Endothelial cell of umbilical vein (primary cell): ENCODE results near the gene MAML2. TPM values are rescaled to one million over a fixed set of nuclear protein-coding genes. Genes with fewer than 3 reads are reported as not detected.
"Not testable (repeated sequence)": the region's sequence is repeated elsewhere in the genome, so short reads cannot be mapped to it uniquely, and the experiment has no call there.

Experiments
- BruUV-seq: library from RNA; stranded (reverse); fragments of 400-500 nt; replicated peaks from 2 replicates; lab custom pipeline; 2021; lab: Mats Ljungman, UMichigan
- CTCF ChIA-PET: fragments of 300-600, 350-600 bp; sonication (Branson Sonifier 250); formaldehyde crosslinking; loops from one replicate; lab custom pipeline; 2021; ENCODE audit warnings: antibody characterized with exemption, inconsistent platforms; lab: Charles Lee
- POLR2A ChIA-PET: fragments of 300-600, 350-600 bp; sonication (Branson Sonifier 250); formaldehyde crosslinking; loops from one replicate; lab custom pipeline; 2021; ENCODE audit warnings: antibody characterized with exemption, inconsistent platforms; lab: Charles Lee
- DNase-seq: peaks from one replicate; pipeline ENCODE4 v3.0.0-alpha.2; 2011; ENCODE audit warnings: low read depth, low spot score
- FAIRE-seq: peaks from 2 replicates; lab custom pipeline; 2011; peaks lifted over from hg19 to GRCh38; lab: Jason Lieb, UNC
- H2AFZ ChIP-seq: 2 replicates; pipeline ENCODE4 v1.6.0; 2012; ENCODE audit warnings: low read depth, low read length, control low read depth, inconsistent platforms
- H3K27ac ChIP-seq: 2 replicates; pipeline ENCODE4 v1.5.1; 2011; ENCODE audit warnings: low read depth, mild to moderate bottlenecking, control low read depth, low read length, moderate library complexity; ENCODE audit not compliant: insufficient read depth
- H3K27me3 ChIP-seq, 2 experiments: 2 replicates each; pipeline versions ENCODE4 v1.6.0 to v1.6.1; 2011; ENCODE audit warnings: low read length in 2 of 2, mixed read lengths in 1 of 2; ENCODE audit not compliant: control insufficient read depth in 2 of 2, insufficient read depth in 2 of 2
- H3K36me3 ChIP-seq, 2 experiments: 2 replicates in 1 of 2; 3 replicates in 1 of 2; pipeline ENCODE4 v1.5.1; 2011; ENCODE audit warnings: low read length in 2 of 2, mild to moderate bottlenecking in 1 of 2, moderate library complexity in 1 of 2; ENCODE audit not compliant: control insufficient read depth in 2 of 2, insufficient read depth in 2 of 2; ENCODE audit errors: extremely low read depth in 1 of 2
- H3K4me1 ChIP-seq: 3 replicates; pipeline ENCODE4 v1.5.1; 2011; ENCODE audit warnings: mild to moderate bottlenecking, low read length; ENCODE audit not compliant: control insufficient read depth, insufficient read depth; ENCODE audit errors: extremely low read depth
- H3K4me2 ChIP-seq: 2 replicates; pipeline ENCODE4 v1.6.1; 2011; ENCODE audit warnings: low read length, control low read depth, mixed read lengths; ENCODE audit not compliant: insufficient read depth
- H3K4me3 ChIP-seq, 3 experiments: fragments of 200-600 bp in 1 of 3; sonication (generic), shearing (Covaris generic) in 1 of 3; replicated peaks in 1 of 3; 2 replicates each; pipeline ENCODE4 v1.5.1; 2011 to 2016; ENCODE audit warnings: control low read depth in 3 of 3, low read length in 3 of 3, mild to moderate bottlenecking in 2 of 3, inconsistent platforms in 1 of 3, low read depth in 1 of 3, moderate library complexity in 1 of 3; ENCODE audit not compliant: insufficient read depth in 1 of 3
- H3K79me2 ChIP-seq: 2 replicates; pipeline ENCODE4 v1.6.0; 2012; ENCODE audit warnings: low read length, inconsistent platforms; ENCODE audit not compliant: control insufficient read depth, insufficient read depth
- H3K9ac ChIP-seq: replicated peaks from 2 replicates; pipeline ENCODE3; 2011; ENCODE audit warnings: low read length, control low read depth; ENCODE audit not compliant: insufficient read depth; ENCODE audit errors: extremely low read depth
- H3K9me1 ChIP-seq: replicated peaks from 3 replicates; pipeline ENCODE4 v1.6.0; 2011; ENCODE audit warnings: mild to moderate bottlenecking, low read length; ENCODE audit not compliant: control insufficient read depth, insufficient read depth; ENCODE audit errors: extremely low read depth
- H3K9me3 ChIP-seq: replicated peaks from 2 replicates; pipeline ENCODE4 v1.5.1; 2012; ENCODE audit warnings: low read length, inconsistent platforms; ENCODE audit not compliant: control insufficient read depth, insufficient read depth
- H4K20me1 ChIP-seq: replicated peaks from 2 replicates; pipeline ENCODE3; 2011; ENCODE audit warnings: mild to moderate bottlenecking, low read length; ENCODE audit not compliant: control insufficient read depth, insufficient read depth; ENCODE audit errors: extremely low read depth
- CTCF ChIP-seq, 2 donors: IDR thresholded peaks; 1 replicate in 1 of 2; 2 replicates in 1 of 2; pipeline ENCODE4 v1.5.1; 2011; ENCODE audit warnings: low read length in 2 of 2, mild to moderate bottlenecking in 2 of 2, moderate library complexity in 2 of 2, control low read depth in 1 of 2, inconsistent platforms in 1 of 2, low read depth in 1 of 2; ENCODE audit not compliant: insufficient read depth in 1 of 2; ENCODE audit errors: extremely low read depth in 1 of 2
- EZH2 ChIP-seq: IDR thresholded peaks from 2 replicates; pipeline ENCODE4 v1.6.1; 2012; ENCODE audit warnings: borderline replicate concordance, low read depth, mild to moderate bottlenecking, moderate library complexity, low read length, inconsistent platforms; ENCODE audit not compliant: severe bottlenecking
- FOS ChIP-seq: IDR thresholded peaks from 2 replicates; pipeline ENCODE4 v1.6.1; 2011; ENCODE audit warnings: mild to moderate bottlenecking, low read length, moderate library complexity, borderline replicate concordance; ENCODE audit not compliant: insufficient read depth
- GATA2 ChIP-seq: IDR thresholded peaks from 2 replicates; pipeline ENCODE4 v1.7.0; 2011; ENCODE audit warnings: low read depth, mild to moderate bottlenecking, moderate library complexity, mixed read lengths, low read length; ENCODE audit not compliant: insufficient read length, insufficient read depth
- JUN ChIP-seq: IDR thresholded peaks from 2 replicates; pipeline ENCODE4 v1.6.1; 2011; ENCODE audit warnings: borderline replicate concordance, low read depth; ENCODE audit not compliant: insufficient read length, insufficient read depth
- MAX ChIP-seq: IDR thresholded peaks from 2 replicates; pipeline ENCODE4 v1.6.1; 2011; ENCODE audit not compliant: insufficient read depth, insufficient read length
- MYC ChIP-seq: IDR thresholded peaks from one replicate; pipeline ENCODE4 v1.6.1; 2011; ENCODE audit warnings: mild to moderate bottlenecking, low read depth, low read length
- POLR2A ChIP-seq: IDR thresholded peaks from 2 replicates; pipeline ENCODE4 v1.6.1; 2012; ENCODE audit warnings: low read depth, mild to moderate bottlenecking, control low read depth, low read length
- POLR2AphosphoS5 ChIP-seq: IDR thresholded peaks from 2 replicates; pipeline ENCODE4 v1.6.1; 2012; ENCODE audit warnings: low read depth, mild to moderate bottlenecking, control low read depth, low read length, moderate library complexity; ENCODE audit not compliant: insufficient read depth
- dilution Hi-C: fragments of 300-500 bp; cut with MboI; formaldehyde crosslinking; loops from one replicate; pipeline ENCODE4 v1.15.0; 2019; ENCODE audit warnings: low sequenced_read_pairs; ENCODE audit not compliant: extremely low pct_ligation_motif_present
- intact Hi-C: fragments of 100-400 bp; cut with micrococcal nuclease; formaldehyde crosslinking; loops from one replicate; pipeline ENCODE4 v1.10.0; 2022
- polyA plus RNA-seq, 4 experiments: library from polyadenylated mRNA; depleted of rRNA in 3 of 4; stranded (reverse) in 3 of 4; unstranded in 1 of 4; fragments of >200 nt; gene quantifications; 2 replicates each; pipeline versions ENCODE4 v1.2.1 to v1.2.3, GENCODE V29; 2011 to 2012; ENCODE audit warnings: missing spikeins in 1 of 4
- total RNA-seq: library from RNA; stranded (reverse); gene quantifications from 2 replicates; pipeline ENCODE4 v1.2.3, GENCODE V29; 2021

Gene MAML2
- total and polyA plus RNA-seq, 2 donors (not counting 3 experiments of a cell fraction or from before 2014, with no cell fraction given) = 12.4 to 16.8 TPM

GRCh38 chr11:96271777-96272176, 71.2 kb downstream of the MAML2 start:
- dilution Hi-C loops (no loop called here), intact Hi-C loops (no loop called here)
- no peak overlapping the region for H2AFZ ChIP-seq
- ChIA-PET CTCF (no interaction called here), POLR2A (no interaction called here)
- no peak for TF ChIP-seq GATA2
- TF ChIP-seq JUN = no peak
- TF ChIP-seq POLR2AphosphoS5 = no peak
- TF ChIP-seq POLR2A = no peak
- TF ChIP-seq FOS = no peak
- no peak for TF ChIP-seq MAX
- TF ChIP-seq CTCF (IDR thresholded peaks at IDR 0.05; ENCODE audit: extremely low read depth in 1 of 2, insufficient read depth in 1 of 2, low read depth in 1 of 2, low read length in 2 of 2) = no peak
- TF ChIP-seq EZH2 = no peak
- no peak for TF ChIP-seq MYC
- DNase-seq = no peak
- no peak for FAIRE-seq
- H3K79me2 ChIP-seq = no peaks in the 10 kb centered on the region
- BruUV-seq = no TSS peak
- peaks cover 9% of the 10 kb centered on the region for H3K4me1 ChIP-seq
- H3K36me3 ChIP-seq = no peaks in the 10 kb centered on the region
- H3K9ac ChIP-seq = no peak overlapping the region
- H3K4me3 ChIP-seq = no peak overlapping the region
- H4K20me1 ChIP-seq = no peaks in the 10 kb centered on the region
- H3K9me1 ChIP-seq = no peaks in the 10 kb centered on the region
- no peak overlapping the region for H3K4me2 ChIP-seq
- no peaks in the 10 kb centered on the region for H3K9me3 ChIP-seq
- no peaks in the 10 kb centered on the region for H3K27me3 ChIP-seq
- no peak overlapping the region for H3K27ac ChIP-seq

GRCh38 chr11:96271352-96271751, 71.6 kb downstream of the MAML2 start:
- H3K27me3 ChIP-seq, H3K4me3 ChIP-seq, BruUV-seq, dilution Hi-C loops, H2AFZ ChIP-seq, FAIRE-seq, H3K9me3 ChIP-seq, H3K4me2 ChIP-seq, intact Hi-C loops, H4K20me1 ChIP-seq, H3K27ac ChIP-seq, H3K79me2 ChIP-seq, POLR2A ChIA-PET, DNase-seq, H3K36me3 ChIP-seq, H3K9me1 ChIP-seq, H3K9ac ChIP-seq, CTCF ChIA-PET: not testable (repeated sequence)
- H3K4me1 ChIP-seq = peaks cover 12% of the 10 kb centered on the region

- H3K4me3 ChIP-seq, H3K9me3 ChIP-seq, intact Hi-C loops, H3K9me1 ChIP-seq, H3K36me3 ChIP-seq, H3K4me2 ChIP-seq, H3K79me2 ChIP-seq, H3K9ac ChIP-seq, FAIRE-seq, dilution Hi-C loops, H3K27me3 ChIP-seq, DNase-seq, H4K20me1 ChIP-seq, BruUV-seq, H3K27ac ChIP-seq, H2AFZ ChIP-seq, POLR2A ChIA-PET: not testable (repeated sequence)
- peaks cover 24% of the 10 kb centered on the region for H3K4me1 ChIP-seq
- CTCF ChIA-PET = interaction anchor here (1.0 to 5.6 kb wide), 3 partner anchors 14 to 74 kb away, joined by 3 to 39 read pairs (median 7); partner anchors contain the start of gene MAML2
Measured at GRCh38 chr11:96268527-96268926, 74.5 kb downstream of the MAML2 start.
